ENCODE measurements around the gene GCN1. TPM values are rescaled to one million over a fixed set of nuclear protein-coding genes. Genes with fewer than 3 reads are reported as not detected.

The GCN1 gene
- total RNA-seq, 2 donors from 2014 or later, result 50.2 to 52.5 TPM

DNA sequence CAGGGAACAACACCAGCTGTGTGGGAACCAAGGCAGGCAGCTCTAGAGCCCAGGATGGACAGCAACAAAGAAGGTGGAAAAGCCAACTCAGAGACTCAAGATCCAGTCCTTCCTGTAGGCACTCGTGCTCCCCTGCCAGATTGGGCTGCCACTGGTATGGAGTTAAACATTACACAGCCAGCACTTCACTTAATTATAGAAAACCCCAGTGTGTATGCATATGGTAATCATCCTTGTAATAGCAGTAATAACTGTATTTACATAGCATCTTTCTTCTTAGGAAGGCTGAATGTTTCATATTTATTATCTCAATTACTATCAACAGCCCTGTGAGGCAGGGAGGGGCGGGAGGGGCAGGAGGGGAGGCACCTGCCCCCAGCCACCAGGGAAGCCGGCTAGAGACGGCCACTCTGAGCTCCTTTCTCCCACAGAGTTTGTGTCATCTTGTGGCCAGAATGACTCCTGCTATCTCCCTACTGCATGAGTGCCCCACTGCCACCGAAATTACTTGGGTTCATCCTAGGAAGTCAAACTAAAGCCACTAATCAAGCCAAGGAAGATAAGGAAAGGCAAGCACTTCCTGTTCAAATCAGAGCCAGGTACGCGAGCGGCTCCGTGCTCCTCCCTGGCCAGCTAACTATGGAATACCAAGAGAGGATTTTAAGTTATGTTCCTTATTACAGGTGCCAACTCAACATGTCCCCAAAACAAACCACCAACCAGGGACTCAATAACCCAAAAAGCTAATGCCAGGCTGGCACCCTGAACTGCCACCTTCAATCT, 62.3 kb downstream of the GCN1 start:
- intact Hi-C loops (cut with DNase I), result no loop called here
- DNase-seq (ENCODE audit: low spot score), result no peak

DNA sequence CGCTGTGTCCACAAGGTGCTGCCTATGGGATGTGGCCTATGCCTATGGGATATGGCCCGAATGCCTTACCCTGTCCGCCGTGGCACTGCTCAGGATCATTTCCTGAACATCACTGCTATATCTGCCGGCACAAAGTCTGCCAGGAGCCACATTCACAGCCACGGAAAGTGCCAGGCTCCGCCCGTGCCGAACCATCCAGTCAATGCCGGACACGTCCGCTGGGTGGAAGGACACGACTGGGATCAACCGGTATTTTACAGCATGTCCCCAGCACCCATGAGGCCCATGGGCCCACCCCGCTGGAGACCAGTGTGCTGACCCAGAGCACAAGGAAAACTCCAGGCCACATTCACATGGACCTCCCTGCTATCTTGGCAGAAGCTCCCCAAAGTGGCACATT, 63.4 kb downstream of the GCN1 start:
- intact Hi-C loops (cut with DNase I), result no loop called here
- DNase-seq (ENCODE audit: low spot score), result no peak

DNA sequence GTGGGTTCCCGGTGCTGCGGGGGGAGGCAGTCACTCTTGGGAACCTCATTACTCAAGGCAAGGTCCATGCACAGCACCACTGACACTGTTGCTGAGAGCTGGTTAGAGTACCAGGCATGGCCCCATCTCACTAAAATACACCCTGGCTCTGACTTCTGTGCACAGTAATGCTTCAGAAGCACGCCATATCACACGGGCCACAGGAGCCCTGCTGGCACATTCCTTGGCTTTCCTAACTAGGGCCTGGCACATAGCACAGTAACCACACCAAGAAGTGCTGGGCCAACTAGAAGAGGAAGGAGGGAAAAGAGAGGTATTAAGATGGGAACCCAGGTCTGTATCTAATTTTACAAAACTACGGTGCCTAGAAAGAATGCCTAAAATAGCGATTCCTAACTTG, 64.5 kb downstream of the GCN1 start:
- intact Hi-C loops (cut with DNase I), result no loop called here
- DNase-seq (ENCODE audit: low spot score), result no peak

DNA sequence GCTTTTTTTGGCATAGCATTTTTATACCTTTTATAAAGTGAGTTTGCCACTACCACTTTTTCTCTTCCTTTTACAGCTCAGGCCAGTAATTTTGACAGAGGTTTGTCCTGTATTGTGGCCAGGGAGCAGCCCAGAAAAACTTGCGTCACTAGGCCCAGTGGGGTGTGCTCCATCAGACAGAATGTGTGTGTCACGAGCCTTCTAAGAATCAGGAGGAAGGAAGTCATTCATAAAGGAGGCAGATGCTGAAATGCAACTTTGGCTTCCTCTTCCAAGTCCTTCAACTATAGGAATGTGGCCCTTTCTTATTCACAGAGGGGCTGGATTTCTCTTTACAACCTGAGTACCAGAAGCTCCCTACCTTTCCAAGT, 67.9 kb downstream of the GCN1 start:
- intact Hi-C loops (cut with DNase I), result no loop called here
- DNase-seq (ENCODE audit: low spot score), result peak; percentile 87

DNA sequence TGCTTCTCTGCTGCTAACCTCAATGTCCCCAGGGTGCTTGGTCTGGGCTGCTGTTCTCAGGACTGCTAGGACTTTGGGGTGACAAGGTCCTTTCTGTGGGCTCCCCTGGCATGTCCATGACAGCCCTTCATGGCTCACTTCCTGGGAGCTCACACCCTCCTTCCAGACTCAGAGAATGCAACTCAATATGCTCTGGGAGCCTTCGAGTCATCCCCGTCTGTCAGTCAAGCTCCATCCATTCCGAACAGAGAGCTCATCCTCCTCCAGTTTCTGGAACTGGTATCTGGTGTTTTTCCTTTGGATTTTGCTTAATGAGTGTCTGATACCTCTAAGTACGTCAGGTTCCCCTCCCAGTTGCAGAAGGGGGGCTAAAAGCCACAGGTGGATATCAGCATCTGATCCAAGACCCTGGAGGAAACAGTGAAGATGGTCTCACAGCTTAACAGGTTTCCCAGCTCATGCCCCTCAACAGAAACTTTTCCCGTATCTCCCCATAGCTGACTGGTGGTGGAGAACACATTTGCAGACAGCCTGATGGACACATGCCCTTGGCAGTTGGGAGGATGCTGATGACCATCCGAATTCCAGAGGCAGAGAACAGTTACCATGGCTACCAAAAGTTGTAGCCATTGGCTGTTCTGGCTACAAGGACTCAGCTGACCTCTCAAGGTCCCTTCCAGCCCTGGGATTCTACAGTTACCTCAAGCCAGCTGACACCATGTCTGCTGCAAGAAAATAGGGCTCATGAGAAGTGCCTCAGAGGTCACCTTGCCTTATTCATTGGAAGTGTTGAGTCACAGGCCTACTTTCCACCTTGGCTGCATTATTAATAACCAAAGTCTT, 68.5 kb downstream of the GCN1 start:
- intact Hi-C loops (cut with DNase I), result no loop called here

DNA sequence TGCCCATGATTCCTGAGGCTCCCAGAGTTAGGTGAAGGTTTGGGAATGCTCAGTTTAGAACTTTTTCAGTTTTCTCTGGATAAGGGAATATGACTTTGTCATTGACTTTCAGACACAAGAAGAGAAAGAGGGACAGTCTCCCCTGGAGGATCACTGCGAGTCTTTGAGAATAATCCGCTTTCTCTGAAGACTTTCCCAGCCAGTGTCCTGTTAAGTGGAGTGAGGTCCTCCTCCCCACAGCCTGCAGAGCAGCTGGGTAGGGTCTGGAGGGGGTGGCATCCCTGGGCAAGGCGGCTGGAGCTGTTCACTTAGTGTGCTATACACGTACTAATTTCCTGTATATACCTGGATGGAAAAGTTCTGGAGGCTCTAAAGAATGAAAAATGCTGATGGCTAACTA, 69.5 kb downstream of the GCN1 start:
- DNase-seq (ENCODE audit: low spot score), result no peak
- intact Hi-C loops (cut with DNase I), result no loop called here

More for the DNA sequence above, 68.5 kb downstream of the GCN1 start:
- no peak for DNase-seq (ENCODE audit: low spot score)

DNA sequence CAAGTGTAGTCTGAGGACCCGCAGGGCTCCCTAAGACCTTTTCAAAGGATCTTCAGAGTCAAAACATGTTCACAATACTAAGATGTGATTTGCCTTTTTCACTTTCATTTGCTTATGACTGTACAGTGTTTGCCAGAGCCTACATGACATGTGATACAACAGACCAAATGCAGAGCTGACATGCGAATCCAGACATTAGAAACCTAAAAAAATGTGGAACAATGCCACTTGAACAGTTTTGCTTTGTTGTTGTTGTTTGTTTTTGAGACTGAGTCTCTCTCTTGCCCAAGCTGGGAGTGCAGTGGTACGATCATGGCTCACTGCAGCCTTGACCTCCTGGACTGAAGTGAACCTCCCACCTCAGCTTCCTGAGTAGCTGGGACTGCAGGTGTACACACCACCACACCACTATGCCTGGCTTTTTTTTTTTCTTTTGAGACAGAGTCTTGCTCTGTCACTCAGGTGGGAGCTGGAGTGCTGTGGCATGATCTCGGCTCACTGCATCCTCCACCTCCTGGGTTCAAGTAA, 72.7 kb downstream of the GCN1 start:
- no peak for DNase-seq (ENCODE audit: low spot score)
- intact Hi-C loops (cut with DNase I), result no loop called here

DNA sequence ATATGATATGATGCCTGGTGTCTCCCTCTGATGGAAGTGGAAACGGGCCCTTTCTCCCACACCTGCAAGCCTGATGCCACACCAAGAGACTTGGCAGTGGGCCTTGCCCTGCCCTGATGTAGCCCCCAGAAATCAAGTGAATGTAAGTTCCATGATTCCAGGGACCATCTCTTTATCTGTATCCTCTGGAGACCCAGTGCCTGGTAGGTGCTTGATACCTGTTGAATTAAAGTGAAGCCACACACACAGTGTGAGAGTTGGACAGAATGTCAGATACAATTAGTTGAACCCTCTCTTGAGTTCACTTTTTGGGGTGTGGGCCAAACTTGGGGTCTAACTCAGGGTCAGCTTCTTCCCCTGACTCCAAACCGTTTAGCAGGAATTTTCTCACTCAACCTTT, 73.2 kb downstream of the GCN1 start:
- no peak for DNase-seq (ENCODE audit: low spot score)
- intact Hi-C loops (cut with DNase I), result no loop called here

DNA sequence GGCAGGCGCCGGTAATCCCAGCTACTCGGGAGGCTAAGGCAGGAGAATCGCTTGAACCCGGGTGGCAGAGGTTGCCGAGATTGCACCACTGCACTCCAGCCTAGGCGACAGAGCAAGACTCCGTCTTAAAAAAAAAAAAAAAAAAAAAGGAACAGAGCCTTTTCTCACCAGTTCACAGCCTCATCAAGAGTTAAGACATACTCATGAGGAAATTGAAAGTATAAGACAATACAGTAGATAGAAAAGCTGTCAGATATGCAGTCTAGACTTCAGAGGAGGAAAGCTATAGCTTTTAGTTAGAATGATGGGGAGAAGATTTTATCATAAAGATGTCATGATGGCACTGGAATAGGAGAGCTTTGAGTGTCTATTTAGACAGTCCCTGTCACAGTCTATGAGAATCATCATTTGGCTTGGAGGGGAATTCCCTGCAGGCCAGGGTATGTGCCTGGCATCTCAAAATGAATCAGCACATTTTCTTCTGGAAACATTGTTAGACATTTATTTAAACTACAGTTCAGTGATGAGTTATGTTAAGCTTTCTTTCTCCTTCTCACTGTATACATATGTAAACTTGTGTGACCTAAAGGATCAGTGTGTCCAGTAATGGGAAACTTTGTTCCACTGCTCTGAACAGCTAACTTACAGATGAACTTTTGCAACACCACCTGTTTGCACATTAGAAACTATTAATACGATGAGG, 75.1 kb downstream of the GCN1 start:
- no peak for DNase-seq (ENCODE audit: low spot score)
- intact Hi-C loops (cut with DNase I), result no loop called here

DNA sequence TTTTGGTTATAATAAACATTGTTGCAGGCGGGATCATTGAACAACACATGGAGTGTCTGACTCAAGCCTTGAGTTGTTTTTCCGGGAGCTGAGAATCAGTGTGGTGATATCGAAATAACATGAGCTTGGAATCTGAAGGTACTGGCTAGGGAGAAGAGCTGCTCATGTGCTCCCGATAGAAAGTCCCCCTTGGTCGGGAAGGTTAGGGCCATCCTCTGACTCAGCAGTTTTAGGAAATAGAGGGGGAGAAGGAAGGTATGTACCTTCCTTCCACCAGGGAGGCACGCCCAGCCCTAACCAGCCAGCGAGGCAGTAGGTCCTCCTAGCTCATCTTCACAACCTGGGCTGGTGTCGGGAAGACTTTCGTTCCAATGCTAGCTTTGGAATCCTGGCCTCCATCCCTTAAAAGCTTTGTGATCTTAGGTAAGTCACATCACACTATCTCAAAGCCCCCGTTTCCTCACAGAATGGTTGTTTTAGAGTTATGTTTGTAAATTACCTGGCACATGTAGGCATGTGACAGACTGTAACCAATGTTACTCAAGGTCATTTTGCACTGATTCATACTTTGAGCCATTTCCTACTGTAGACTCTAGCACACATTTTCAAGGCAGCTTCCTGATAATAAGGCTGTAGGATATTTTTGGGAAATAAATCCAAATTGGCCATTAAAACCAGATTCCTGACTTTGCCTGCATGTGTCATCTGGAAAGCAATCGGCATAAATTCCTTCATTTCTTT, 76.0 kb downstream of the GCN1 start:
- intact Hi-C loops (cut with DNase I), result no loop called here

DNA sequence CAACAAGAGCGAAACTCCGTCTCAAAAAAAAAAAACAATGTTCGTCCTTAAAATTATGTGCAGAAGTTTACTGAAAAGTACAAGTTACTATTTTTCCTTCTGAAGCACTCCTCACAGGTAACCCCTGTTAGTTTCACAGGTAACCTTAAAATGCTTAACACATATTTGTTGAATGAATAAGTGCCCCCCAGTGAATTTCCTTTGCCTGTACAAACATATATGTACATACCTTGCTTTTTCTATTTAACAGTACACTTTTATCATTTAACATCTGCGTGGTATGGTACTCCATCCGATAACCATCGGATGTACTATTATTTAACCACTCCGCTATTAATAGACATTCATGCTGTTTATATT, 76.6 kb downstream of the GCN1 start:
- intact Hi-C loops (cut with DNase I), result no loop called here

More for the DNA sequence above, 76.0 kb downstream of the GCN1 start:
- no peak for DNase-seq (ENCODE audit: low spot score)

DNA sequence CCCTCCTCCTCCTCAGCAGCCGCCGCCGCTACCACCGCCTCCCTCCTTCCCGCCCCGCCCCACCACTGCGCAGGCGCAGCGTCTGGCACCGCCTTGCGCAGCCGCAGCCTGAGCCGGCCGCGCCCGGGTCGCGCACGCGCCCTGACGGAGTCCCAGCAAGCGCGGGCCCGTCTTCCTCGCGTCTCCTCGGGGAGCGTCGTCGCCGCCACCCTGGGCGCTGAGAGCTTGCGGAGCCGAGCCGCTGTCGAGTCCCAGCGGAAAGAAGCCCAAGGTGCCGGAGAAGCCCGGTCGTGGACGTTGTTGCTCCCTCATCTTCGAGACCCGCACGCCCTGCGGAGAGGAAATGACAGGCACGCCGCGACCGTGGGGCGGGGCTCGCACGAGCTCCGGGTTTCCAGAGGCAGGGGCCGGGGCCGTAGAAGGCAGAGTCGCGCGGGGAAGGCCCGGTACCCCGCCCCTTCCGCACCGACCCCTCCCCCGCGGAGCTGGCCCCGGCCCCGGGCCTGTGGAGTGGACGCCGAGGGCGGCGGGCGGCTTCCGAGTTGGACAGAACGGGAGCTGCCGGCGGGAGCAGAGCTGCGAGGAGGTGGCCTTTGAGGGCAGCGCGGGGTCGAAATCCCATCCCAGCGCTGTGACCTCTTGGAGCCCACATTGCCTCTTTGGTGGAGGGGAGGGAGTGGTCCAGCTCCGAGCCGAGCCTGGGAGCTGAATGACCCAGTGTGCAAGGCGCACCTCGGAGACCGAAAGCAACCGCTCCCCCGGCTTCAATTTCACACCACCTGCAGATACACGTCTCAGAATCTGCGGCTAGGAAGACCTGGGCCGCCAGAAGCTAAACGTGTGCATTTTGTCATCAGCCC, 77.5 kb downstream of the GCN1 start:
- intact Hi-C loops (cut with DNase I), result no loop called here
- DNase-seq (ENCODE audit: low spot score), result peak; percentile 99

More for the DNA sequence above, 76.6 kb downstream of the GCN1 start:
- no peak for DNase-seq (ENCODE audit: low spot score)

DNA sequence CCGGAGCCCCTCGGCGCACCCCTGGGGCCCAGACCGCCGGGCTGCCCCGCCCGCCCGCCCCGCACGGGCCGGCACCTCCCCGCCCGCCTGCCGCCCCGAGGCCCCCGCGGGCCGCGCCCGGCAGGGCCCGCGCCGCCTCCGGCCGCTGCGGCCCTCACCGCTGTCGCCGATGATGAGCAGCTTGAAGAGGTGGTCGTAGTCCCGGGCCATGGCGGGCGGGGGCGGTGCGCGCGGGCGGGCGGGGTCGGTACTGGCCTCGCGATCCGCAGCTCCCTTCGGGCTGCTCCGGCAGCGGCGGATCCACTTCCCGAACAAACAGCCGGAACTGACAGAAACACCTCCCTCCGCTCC, 78.1 kb downstream of the GCN1 start, which contains the start of gene RAB35:
Gene RAB35, minus strand, starts transcription at position 313 of the 351 bp plus-strand sequence. Its CDS starts 103 bp downstream, at position 210.
- no peak for DNase-seq (ENCODE audit: low spot score)
- intact Hi-C loops (cut with DNase I), result no loop called here

DNA sequence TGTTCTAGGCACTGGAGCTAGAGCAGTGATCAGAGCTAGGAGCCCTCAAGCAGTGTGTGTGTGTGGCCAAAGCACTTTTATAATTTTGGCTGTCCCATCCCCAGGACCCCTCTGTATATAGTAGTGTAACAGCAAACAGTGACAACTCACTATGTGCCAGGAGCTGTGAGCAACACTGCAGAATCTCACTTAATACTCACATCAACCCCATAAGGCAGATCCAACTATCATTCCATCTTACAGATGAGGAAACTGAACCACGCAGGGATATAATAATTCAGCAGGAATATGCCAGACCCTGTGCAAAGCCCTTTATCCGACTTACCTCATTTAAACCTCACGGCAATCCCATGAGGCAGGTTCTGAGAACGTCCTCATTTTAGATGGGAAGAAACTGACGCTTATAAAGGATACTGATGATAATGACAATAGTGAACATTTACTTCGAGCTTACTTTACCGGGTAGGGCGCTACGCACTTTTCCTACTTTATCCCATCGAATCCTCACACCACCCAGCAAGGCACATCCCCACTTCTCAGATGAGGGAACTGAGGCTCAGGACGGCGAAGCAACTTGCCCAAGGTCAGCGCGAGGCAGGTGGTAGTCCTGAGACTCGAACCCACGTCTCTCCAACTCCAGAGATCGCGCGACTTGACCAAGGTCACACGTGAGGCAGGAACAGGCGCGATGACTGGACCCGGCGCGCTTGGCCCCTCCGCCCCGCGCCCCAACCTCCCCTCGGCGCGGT, 78.6 kb downstream of the GCN1 start:
- DNase-seq (ENCODE audit: low spot score), result no peak
- intact Hi-C loops (cut with DNase I), result no loop called here

DNA sequence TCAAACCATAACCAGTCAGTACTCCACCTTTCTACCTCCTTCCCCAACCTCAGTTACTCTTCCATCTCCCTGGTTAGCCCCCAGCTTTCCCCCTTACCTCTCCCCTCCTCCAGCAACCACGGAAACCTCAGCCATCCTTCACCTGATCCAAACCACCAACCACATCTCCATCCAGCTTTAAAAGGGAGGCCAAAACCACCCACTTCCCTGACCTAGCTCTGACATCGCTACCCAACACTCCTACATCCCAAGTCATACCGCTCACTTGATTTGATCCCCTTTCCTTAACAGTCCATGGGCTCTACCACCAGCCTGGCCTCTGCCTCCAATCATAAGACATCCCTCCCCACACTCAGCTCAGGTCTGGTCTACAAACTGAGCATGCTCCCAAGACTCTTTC, 79.4 kb downstream of the GCN1 start:
- DNase-seq (ENCODE audit: low spot score), result no peak
- intact Hi-C loops (cut with DNase I), result no loop called here

DNA sequence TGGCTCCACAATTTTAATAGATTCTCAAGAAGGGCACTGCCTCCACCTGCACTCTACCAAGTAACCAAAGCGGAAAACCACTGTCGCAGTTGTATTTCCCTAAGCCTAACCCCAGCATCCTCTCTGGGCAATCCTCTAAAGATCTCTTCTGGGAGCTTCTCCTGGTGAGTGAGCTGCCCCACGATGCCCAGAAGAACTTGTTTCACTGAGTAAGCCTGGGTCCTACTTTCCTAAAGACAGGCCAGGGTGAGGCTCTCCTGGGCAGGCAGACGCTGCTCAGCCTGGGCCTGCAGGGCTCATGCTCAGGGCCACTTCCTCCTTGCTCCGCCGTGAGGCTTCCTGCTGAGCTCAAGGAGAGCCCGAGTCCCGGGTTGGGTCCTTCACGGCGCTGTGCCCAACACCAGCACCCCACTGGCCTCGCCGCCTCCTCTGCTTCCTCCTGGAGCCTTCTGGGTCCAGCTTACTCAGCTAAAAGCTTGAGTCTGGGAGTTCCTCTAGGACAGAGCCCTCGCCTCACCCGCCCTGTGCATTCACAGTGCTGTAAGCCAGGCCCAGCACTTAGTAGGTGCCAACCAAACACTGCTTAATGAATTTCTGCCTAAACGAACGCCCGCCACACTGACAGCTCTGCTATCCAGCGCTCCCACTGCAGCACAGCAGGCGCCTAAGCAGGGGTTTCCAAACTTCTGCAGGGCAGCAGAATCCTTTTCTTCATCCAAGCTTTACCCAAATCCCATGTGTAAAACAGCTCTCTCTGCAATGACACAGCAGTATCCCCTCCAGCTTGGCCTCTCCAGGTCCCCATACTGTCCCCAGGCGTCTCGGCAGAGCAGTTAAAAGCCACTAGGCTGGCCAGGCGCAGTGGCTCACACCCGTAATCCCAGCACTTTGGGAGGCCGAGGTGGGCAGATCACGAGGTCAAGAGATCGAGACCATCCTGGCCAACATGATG, 83.7 kb downstream of the GCN1 start:
- peak; percentile 94 for DNase-seq (ENCODE audit: low spot score)
- intact Hi-C loops (cut with DNase I), result no loop called here
